ENCODE data around the gene ARHGAP8.
"Not testable (repeated sequence)": the region's sequence is repeated elsewhere in the genome, so short reads cannot be mapped to it uniquely, and the experiment has no call there.

Gene ARHGAP8

DNA sequence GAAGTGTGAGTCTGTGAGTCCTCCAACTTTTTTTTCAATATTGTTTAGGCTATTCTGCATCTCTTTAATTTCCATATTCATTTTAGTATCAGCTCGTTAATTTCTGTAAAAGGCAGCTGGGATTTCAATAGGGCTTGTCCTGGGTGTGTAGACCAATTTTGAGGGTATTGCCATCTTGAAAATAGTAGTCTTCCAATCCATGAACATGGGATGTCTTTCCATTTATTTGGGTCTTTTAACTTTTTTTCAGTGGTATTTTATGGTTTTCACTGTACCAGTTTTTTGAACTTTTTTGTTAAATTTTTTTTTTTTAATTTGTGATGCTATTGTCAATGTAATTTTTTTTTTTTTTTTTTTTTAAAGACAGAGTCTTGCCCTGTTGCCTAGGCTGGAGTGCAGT is 79.5 kb downstream of the ARHGAP8 start:
- no peak for DNase-seq (ENCODE audit: low read depth)

DNA sequence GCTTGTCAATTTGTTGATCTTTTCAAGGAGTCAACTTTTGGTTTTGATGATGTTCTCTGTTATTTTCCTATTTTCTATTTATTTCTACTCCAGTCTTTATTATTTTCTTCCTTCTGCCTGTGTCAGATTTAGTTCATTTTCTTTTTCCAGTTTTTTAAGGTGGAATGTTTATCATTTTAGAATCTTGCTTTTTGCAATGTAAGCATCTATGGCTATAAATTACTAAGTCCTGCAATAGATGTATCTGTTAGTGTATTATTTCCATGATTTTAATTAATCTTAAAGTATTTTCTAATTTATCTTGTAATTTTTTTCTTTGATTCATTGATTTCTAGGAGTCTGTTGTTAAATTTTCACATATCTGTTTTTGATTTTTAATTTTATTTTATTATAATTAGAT is 81.7 kb downstream of the ARHGAP8 start:
- no peak for DNase-seq (ENCODE audit: low read depth)

- DNase-seq (ENCODE audit: low read depth) = no peak
These were observed 85.1 kb downstream of the ARHGAP8 start for GRCh38 chr22:44837481-44837880.

DNA sequence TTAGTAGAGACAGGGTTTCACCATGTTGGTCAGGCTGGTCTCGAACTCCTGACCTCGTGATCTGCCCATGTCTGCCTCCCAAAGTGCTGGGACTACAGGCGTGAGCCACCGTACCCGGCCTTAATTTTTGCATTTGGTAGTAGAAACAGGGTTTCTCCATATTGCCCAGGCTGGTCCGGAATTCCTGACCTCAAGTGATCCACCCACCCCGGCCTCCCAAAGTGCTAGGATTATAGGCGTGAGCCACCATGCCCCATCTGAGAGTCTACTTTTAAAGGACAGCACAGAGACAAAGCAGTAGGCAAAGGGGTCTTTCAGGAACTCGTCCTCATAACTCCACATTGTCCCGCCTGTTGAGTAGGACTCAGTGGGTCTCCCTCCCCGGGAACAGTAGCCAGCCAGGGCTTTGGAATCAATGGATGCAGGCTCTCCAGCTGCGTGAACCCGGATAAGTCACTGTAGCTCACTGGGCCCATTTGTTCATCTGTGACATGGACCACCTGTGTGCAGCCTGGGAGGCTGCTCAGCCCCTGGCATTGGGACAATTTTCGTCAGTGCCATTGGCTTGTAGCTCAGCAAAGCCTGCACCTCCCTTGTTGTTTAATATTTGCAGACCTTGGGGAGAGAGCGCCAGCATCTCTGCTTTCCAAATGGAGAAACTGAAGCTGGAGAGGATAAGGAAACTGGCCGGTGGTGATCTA is 86.1 kb downstream of the ARHGAP8 start:
- DNase-seq (ENCODE audit: low read depth) = no peak

DNA sequence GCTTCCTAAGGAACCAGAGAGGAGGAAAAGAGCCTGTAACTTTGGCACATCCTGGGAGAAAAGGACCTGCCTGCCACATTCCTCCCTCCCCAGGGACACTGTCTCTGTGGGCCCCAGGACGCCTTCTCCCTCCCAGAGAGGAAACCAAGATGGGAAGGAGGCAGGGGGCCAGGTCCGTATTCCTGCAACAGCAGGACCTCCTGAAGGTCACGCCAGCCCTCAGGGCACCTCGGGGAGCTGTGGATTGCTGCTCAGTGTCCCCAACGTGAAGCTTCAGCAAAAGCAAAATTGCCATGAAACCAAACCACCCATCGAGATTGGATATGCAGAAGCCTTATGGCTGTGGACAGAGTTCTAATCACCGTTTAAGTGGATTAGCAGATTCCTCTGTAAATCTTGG is 86.7 kb downstream of the ARHGAP8 start:
- no peak for DNase-seq (ENCODE audit: low read depth)

DNA sequence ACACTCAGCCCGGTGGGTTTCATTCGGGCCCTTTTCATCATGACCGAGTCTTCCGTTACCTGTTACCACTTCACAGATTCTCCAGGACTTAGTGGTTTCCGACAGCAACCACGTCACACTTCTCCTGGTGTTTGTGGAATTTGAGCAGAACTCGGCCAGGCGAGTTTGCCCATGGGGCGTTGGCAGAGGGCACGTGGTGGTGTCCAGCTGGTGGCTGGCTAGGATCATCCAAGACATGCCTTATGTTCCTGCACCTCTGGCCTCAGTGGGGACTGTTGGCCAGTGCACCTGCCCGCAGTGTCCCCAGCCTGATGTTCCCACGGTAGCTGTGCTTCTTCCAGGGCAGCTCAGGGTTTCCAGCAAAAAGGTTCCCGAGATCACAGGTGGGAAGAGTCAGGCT is 87.3 kb downstream of the ARHGAP8 start:
- DNase-seq (ENCODE audit: low read depth) = no peak

DNA sequence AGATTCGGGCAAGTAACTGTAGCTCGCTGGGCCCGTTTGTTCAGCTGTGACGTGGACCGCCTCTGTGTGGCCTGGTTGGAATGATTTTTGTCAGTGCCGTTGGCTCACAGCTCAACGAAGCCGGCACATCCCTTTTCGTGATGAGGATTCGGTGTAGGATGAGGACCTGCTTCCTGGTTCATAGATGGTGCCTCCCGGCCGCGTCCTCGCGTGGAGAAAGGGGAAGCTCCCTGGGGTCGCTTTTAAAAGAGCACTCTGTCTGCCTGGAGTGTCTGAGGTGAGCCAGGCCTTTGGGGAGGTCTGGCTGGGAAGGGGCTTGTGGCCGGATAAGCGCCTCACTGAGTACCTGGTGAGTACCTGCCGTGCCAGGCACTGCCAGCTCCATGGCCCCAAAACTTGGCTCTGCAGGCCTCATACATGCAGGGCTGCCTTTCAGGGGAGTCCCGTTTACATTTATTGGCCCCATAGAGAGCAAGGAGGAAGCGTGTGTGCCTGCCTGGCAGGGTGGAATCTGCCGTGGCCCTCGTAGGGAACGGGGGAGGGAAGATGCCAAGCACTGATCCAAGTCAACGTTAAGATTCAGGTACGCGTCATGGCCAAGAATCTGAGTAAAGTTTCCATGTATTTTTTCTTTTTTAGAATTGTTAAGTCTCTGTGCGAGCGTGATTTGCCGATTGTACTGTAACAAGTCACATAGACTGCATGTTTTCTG is 88.4 kb downstream of the ARHGAP8 start:
- DNase-seq (ENCODE audit: low read depth) = no peak

DNA sequence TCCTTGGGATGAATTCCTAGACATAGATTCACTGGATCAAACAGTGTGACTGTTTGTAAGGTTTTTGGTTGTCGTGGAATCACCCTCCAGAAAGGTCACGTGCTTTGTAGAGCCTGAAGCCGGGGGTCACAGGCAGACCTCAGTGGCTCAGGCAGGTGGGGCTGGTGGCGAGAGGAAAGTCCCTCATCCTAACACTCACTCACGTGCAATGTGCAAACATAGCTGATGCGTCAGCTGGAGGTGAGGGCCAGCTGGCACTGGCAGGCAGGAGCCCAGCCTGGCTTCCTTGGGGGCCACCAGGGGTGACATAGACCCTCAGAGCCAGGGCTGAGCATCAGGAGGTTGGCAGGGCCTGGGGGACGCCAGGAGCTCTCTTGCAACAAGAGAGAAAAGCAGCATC is 90.0 kb downstream of the ARHGAP8 start:
- DNase-seq (ENCODE audit: low read depth) = no peak

GRCh38 chr22:44845191-44845590 is 92.8 kb downstream of the ARHGAP8 start:
- DNase-seq (ENCODE audit: low read depth) = no peak

DNA sequence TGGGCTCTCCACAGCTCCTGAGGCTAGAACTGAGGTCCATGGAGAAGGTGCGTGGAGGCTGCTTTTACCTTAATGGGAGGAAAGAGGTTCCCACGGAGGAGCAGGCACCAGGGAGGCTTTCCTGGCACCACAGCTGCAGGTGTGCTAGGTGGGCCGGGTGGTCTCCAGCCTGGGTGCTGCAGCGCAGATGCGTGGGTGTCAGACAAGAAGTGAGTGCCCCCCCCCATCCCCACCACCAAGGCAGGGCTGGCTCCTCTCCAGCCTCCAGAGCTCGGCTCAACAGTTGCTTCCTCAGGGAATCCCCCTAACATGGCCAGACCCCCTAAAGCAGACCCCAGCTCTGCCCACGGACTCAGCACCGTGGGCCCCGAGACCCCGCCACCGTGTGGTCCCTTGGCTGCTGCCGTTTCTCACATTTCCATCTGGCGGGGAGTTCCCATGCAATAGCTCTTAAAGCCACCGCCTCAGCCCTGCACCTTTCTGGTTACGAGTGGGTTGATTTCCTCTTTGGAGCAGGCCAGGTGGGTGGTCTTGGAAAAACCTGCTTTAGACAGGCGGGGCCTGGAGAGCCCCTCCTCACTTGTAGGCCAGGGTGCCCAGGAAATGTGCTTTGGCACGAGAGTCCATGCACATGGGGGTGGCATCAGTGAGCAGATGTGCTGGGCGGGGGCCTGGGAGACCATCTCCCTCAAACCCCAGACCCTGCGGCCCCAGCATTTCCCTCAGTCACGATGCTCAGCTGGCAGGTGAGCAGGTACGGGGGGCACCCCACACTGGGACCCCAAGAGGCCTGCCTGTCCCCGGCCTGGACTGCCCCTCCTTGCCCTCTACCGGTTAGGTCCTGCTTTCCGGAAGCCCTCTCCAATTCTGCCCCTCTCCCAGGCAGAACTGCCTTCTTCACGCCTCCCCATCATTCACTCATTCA is 93.7 kb downstream of the ARHGAP8 start:
- no peak for DNase-seq (ENCODE audit: low read depth)

- no peak for DNase-seq (ENCODE audit: low read depth)
These were observed 94.4 kb downstream of the ARHGAP8 start for GRCh38 chr22:44846726-44847275.

GRCh38 chr22:44847380-44847779 is 95.0 kb downstream of the ARHGAP8 start:
- no peak for DNase-seq (ENCODE audit: low read depth)

- DNase-seq (ENCODE audit: low read depth) = no peak
These were observed 95.5 kb downstream of the ARHGAP8 start for GRCh38 chr22:44847892-44848291.

- no peak for DNase-seq (ENCODE audit: low read depth)
These were observed 95.9 kb downstream of the ARHGAP8 start for GRCh38 chr22:44848296-44848741.

DNA sequence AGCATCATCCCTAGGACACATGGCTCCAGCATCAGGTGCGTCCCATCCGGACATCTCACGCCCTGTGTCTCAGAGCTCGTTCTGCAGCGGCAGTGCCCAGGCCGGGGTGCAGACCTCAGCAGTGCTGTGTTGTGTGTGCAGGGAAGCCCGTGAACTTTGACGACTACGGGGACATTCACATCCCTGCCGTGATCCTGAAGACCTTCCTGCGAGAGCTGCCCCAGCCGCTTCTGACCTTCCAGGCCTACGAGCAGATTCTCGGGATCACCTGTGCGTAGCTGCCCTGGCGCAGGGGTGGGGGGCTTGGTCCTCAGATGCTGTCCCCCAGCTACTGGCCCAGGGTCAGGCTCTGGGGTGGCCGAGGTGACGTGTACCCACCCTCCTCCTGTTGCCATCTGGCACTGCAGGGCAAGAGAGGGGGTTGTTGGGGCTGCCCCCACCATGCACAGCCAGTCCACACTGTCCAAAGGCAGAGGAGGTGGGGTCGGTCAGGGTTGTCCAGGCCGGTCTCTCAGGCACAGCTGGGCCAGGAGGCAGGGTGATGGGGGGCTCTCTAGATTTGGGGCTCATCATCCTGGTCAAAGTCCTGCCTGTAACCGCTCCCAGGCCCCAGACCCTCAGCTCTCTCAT is 96.5 kb downstream of the ARHGAP8 start:
- no peak for DNase-seq (ENCODE audit: low read depth)

GRCh38 chr22:44850946-44851345 is 98.6 kb downstream of the ARHGAP8 start:
- DNase-seq (ENCODE audit: low read depth) = no peak

- DNase-seq (ENCODE audit: low read depth) = not testable (repeated sequence)
These were observed 102.3 kb downstream of the ARHGAP8 start for GRCh38 chr22:44854641-44855040.

- no peak for DNase-seq (ENCODE audit: low read depth)
These were observed 103.5 kb downstream of the ARHGAP8 start for GRCh38 chr22:44855855-44856254.

DNA sequence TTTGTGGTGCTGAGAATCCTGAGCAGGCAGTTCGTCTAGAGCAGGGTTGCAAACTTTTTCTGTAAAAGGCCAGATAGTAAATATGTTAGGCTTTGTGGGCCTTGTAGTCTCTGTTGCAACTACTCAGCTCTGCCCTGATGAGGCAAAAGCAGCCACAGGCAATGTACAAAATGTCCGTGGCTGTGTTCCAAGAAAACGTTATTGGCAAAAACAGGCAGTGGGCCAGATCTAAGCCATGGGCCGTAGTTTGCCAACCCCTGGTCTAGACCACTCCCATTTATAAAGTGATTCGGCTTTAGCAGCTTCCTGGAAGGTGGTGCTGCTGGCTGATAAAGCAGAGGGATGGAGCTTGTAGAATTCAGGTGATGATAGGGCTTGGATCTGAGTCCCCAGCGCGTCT is 106.4 kb downstream of the ARHGAP8 start:
- DNase-seq (ENCODE audit: low read depth) = not testable (repeated sequence)

- DNase-seq (ENCODE audit: low read depth) = no peak
These were observed 107.3 kb downstream of the ARHGAP8 start for GRCh38 chr22:44859641-44860040.

DNA sequence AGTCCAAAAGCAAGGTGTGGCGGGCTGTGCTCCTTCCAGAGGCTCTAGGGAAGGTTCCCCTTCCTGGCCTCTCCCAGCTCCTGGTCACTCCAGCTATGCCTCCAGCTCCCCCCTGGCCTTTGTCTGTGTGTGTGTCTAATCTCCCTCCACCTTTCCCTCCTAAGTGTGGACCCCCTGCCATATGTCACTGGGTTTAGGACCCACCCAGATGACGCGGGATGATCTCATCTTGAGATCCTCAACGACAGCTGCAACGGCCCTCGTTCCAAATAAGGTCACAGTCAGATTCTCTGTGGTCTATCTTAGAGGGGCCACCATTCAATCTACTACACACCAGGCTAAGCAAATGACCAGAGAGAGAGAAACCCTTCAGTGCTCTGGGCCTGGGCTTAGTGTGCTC is 107.9 kb downstream of the ARHGAP8 start:
- DNase-seq (ENCODE audit: low read depth) = no peak

DNA sequence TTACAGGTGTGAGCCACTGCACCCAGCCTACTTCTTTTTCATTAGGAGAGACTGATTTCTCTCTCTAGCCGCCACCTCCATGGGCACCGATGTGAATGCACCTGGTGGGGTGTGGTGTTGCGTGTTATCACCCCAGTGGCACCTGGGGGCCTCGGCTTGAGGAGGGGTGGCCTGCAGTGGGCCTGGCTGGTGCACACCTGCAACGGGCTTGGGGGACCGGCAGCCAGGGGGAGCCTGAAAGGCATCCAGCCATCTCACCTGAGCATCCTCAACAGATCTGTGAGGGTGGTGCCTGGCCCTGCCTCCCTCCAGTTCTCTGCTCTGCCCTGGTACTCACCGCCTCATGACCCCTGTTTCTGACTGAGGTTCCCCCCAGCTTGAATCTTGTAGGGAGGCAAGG is 108.9 kb downstream of the ARHGAP8 start:
- DNase-seq (ENCODE audit: low read depth) = no peak

Measured in fibroblast of the conjunctiva (primary cell).